ENCODE data around the gene C10orf71.

Gene C10orf71

DNA sequence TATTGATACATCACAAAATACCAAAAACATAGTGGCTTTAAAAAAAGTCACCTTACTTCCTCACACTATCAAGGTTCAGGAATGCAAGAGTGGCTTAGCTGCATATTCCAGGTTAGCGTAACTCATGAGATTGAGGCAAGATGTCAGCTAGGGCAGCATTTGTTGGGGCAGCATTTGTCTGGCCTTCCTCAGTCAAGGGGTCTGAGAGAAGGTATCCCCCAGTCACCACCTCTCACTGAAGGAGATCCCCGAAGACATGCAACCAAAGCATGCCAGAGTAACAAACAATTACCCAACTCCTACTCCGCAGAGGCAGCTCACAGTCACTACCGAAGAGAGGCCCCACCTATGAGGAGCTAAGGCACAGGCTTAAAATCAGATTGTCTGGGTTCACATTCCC, 48.4 kb downstream of the C10orf71 start:
- no peaks in the 10 kb centered on the region for H3K27me3 ChIP-seq
- no peaks in the 10 kb centered on the region for H3K4me1 ChIP-seq
- no peak for DNase-seq
- no peaks in the 10 kb centered on the region for H3K36me3 ChIP-seq
- H3K9me3 ChIP-seq = no peaks in the 10 kb centered on the region
- TF ChIP-seq, protein P1, sequence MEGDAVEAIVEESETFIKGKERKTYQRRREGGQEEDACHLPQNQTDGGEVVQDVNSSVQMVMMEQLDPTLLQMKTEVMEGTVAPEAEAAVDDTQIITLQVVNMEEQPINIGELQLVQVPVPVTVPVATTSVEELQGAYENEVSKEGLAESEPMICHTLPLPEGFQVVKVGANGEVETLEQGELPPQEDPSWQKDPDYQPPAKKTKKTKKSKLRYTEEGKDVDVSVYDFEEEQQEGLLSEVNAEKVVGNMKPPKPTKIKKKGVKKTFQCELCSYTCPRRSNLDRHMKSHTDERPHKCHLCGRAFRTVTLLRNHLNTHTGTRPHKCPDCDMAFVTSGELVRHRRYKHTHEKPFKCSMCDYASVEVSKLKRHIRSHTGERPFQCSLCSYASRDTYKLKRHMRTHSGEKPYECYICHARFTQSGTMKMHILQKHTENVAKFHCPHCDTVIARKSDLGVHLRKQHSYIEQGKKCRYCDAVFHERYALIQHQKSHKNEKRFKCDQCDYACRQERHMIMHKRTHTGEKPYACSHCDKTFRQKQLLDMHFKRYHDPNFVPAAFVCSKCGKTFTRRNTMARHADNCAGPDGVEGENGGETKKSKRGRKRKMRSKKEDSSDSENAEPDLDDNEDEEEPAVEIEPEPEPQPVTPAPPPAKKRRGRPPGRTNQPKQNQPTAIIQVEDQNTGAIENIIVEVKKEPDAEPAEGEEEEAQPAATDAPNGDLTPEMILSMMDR (IDR thresholded peaks at IDR 0.05; ENCODE audit: low read depth, low read length) = no peak
- H3K4me3 ChIP-seq (ENCODE audit: low read depth, low read length) = no peak overlapping the region

DNA sequence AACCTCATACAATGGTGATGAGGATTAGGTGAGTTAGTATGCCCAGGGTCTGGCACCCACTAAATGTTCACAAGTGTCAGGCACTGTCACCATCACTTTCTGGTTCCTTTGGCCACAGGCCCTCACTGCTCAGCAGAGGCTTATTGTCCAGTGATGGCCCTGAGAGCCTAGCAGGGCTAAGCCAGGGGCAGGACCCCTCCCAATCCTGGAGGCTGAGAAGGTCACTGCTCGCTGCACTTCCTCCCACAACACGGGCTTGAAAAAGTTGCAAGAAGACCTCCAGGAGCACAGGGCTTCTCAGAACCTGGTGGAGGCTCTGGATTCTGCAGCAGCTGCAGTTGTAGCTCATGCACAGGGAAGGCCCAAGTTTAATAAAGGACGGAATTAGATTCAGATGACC, 48.9 kb downstream of the C10orf71 start:
- no peaks in the 10 kb centered on the region for H3K4me1 ChIP-seq
- no peaks in the 10 kb centered on the region for H3K36me3 ChIP-seq
- no peak for DNase-seq
- TF ChIP-seq, protein P1 (IDR thresholded peaks at IDR 0.05; ENCODE audit: low read depth, low read length) = no peak
- H3K9me3 ChIP-seq = no peaks in the 10 kb centered on the region
- H3K27me3 ChIP-seq = no peaks in the 10 kb centered on the region
- H3K4me3 ChIP-seq (ENCODE audit: low read depth, low read length) = no peak overlapping the region

DNA sequence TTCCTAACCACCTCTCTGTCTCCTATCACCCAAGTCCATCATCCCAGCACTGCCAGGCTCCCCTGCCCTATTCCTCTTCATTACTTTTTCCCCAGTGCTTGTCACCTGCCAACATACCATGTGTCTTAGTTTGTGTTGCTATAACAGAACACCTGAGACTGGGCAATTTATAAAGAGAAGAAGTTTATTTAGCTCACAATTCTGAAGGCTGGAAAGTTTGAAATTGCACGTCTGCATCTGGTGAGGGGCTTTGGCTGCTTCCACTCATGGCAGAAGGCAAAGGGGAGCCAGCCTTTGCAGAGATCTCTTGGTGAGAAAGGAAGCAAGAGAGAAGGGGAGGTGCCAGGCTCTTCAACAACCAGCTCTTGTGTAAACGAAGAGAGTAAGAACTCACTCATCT, 49.6 kb downstream of the C10orf71 start:
- no peaks in the 10 kb centered on the region for H3K4me1 ChIP-seq
- no peaks in the 10 kb centered on the region for H3K36me3 ChIP-seq
- no peak overlapping the region for H3K4me3 ChIP-seq (ENCODE audit: low read depth, low read length)
- no peaks in the 10 kb centered on the region for H3K27me3 ChIP-seq
- H3K9me3 ChIP-seq = no peaks in the 10 kb centered on the region
- TF ChIP-seq, protein P1 (IDR thresholded peaks at IDR 0.05; ENCODE audit: low read depth, low read length) = no peak
- no peak for DNase-seq

DNA sequence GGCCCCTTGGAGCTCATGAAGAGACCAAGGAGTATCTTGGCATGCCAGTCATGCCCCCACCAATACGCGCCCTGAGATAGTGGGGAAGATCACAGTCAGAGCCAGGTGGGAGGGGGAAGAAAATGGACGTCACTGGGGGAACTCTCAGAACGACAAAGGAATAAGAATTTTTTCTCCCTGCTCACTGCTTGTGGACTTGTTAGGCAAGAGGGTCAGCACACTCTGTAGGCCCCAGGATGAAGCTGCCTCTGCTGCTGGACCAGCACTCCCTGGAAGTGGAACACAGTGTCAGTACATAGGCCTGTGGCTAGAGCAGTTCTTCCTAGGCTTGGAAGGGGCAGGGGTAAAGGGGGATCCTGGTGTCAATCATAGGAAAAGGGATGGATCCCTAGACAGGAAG, 50.4 kb downstream of the C10orf71 start:
- Histone ChIP-seq H3K4me3 (ENCODE audit: low read depth, low read length) (no peak overlapping the region), H3K9me3 (no peaks in the 10 kb centered on the region), H3K36me3 (no peaks in the 10 kb centered on the region), H3K4me1 (no peaks in the 10 kb centered on the region), H3K27me3 (no peaks in the 10 kb centered on the region)
- TF ChIP-seq, protein P1 (IDR thresholded peaks at IDR 0.05; ENCODE audit: low read depth, low read length) = no peak
- DNase-seq = no peak

DNA sequence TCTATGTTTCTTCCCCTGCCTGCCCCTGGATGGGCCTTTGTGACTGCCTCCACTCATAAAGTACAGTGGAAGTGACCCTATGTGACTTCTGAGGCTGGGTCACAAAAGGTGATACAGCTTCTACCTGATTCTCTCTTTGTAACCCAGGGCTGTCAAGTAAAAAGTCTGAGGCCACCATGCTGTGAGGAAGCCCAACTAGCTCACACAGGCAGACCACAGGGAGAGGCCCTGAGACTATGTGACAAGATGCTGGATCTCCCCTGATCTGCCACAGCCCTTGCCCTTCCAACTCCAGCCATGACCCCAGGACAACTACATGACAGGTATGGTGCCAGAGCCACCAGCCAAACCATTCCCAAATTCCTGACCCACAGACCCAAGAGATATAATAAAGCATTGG, 51.2 kb downstream of the C10orf71 start:
- DNase-seq = no peak
- H3K36me3 ChIP-seq = no peaks in the 10 kb centered on the region
- no peak overlapping the region for H3K4me3 ChIP-seq (ENCODE audit: low read depth, low read length)
- TF ChIP-seq, protein P1 (IDR thresholded peaks at IDR 0.05; ENCODE audit: low read depth, low read length) = no peak
- no peaks in the 10 kb centered on the region for H3K27me3 ChIP-seq
- H3K4me1 ChIP-seq = no peaks in the 10 kb centered on the region
- H3K9me3 ChIP-seq = no peaks in the 10 kb centered on the region

DNA sequence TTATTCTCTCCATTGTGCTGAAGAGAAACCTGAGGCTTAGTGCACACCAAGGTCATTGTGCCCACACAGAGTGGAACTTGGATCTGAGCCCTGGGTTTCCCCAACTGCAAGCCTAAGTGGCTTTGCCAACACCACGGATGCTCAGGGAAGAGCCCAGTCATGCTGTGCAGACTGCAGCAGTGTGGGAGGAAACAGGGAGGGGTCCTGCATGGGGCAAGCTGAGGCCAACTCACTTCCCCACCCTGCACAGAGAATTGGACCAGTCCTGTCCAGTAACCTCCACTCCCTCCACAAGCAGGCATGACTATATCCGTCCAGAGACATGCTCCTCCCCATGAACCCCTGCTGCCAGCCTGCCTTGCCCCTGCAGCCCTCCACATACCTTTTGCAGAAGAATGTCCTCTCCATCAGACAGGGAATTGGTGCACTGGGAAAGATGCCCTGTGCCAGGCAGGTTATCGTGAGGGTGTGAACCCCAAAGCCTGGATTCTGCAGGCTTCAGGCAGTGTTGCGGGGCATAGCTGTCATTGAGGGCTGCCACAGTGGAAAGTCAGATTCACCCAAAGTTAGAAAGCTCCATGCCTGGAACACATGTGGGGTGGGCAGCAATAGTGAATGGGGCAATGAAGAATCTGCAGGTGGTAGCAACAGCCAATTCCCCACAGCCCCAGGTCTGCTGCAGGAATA, 52.0 kb downstream of the C10orf71 start:
- Histone ChIP-seq H3K27me3 (no peaks in the 10 kb centered on the region), H3K4me3 (ENCODE audit: low read depth, low read length) (no peak overlapping the region), H3K4me1 (no peaks in the 10 kb centered on the region), H3K36me3 (no peaks in the 10 kb centered on the region), H3K9me3 (no peaks in the 10 kb centered on the region)
- TF ChIP-seq, protein P1 (IDR thresholded peaks at IDR 0.05; ENCODE audit: low read depth, low read length) = no peak
- DNase-seq = no peak

Measured in BE2C (cell line).